BJ (cell line): ENCODE results near the gene PPM1D. TPM values are rescaled to one million over a fixed set of nuclear protein-coding genes. Genes with fewer than 3 reads are reported as not detected.

Experiments used
- CTCF ChIA-PET: fragments of 350-600 bp; formaldehyde crosslinking; extraction: SDS; loops from one replicate; lab custom pipeline; 2021; ENCODE audit warnings: antibody characterized with exemption, inconsistent platforms; lab: Yijun Ruan, JAX
- POLR2A ChIA-PET: fragments of 300-600 bp; sonication (Branson Sonifier 250); formaldehyde crosslinking; extraction: SDS; loops from one replicate; lab custom pipeline; 2021; ENCODE audit warnings: antibody characterized with exemption; lab: Charles Lee
- DNase-seq: peaks from one replicate; pipeline ENCODE4 v3.0.0-alpha.2; 2011; ENCODE audit warnings: low read depth
- H3K27me3 ChIP-seq: 2 replicates; pipeline ENCODE4 v1.6.0; 2011; ENCODE audit warnings: low read length; ENCODE audit not compliant: control insufficient read depth, insufficient read depth
- H3K36me3 ChIP-seq: 2 replicates; pipeline ENCODE4 v1.5.1; 2011; ENCODE audit warnings: low read length; ENCODE audit not compliant: control insufficient read depth, insufficient read depth
- H3K4me3 ChIP-seq: 2 replicates; pipeline ENCODE4 v1.5.1; 2011; ENCODE audit warnings: low read depth, mild to moderate bottlenecking, control low read depth, low read length
- polyA plus RNA-seq: library from polyadenylated mRNA; depleted of rRNA; stranded (reverse); fragments of >200 nt; gene quantifications from 2 replicates; pipeline ENCODE4 v1.2.3, GENCODE V29; 2011
- TF ChIP-seq, protein P1 (sequence below): IDR thresholded peaks from 2 replicates; pipeline ENCODE4 v1.5.1; 2011; ENCODE audit warnings: low read depth, mild to moderate bottlenecking, control low read depth, inconsistent platforms, low read length, moderate library complexity; ENCODE audit not compliant: insufficient read depth

The PPM1D gene
- polyA plus RNA-seq, 1 experiment: 4.2 TPM

DNA sequence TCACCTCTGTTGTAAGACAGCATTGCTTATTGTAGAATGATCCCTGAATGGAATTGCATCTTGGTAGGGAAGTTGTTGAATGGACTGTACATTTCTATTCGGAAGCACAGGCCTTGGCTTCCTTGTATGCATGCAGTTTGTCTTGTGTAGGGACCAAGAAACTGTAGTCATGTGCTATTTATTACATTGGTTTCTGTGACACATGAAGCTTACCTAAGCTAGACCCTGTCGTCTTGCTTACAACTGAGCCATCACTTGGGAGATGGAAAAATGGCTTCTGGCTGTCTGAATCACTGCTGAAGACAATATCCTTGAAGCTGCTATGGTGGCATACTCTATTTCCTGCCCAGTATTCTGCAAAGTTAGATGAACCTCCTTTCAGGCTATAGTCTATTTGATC is 29.1 kb downstream of the PPM1D start:
- no peaks in the 10 kb centered on the region for H3K27me3 ChIP-seq
- no peak overlapping the region for H3K4me3 ChIP-seq
- TF ChIP-seq, protein P1, sequence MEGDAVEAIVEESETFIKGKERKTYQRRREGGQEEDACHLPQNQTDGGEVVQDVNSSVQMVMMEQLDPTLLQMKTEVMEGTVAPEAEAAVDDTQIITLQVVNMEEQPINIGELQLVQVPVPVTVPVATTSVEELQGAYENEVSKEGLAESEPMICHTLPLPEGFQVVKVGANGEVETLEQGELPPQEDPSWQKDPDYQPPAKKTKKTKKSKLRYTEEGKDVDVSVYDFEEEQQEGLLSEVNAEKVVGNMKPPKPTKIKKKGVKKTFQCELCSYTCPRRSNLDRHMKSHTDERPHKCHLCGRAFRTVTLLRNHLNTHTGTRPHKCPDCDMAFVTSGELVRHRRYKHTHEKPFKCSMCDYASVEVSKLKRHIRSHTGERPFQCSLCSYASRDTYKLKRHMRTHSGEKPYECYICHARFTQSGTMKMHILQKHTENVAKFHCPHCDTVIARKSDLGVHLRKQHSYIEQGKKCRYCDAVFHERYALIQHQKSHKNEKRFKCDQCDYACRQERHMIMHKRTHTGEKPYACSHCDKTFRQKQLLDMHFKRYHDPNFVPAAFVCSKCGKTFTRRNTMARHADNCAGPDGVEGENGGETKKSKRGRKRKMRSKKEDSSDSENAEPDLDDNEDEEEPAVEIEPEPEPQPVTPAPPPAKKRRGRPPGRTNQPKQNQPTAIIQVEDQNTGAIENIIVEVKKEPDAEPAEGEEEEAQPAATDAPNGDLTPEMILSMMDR: no peak
- ChIA-PET POLR2A (no interaction called here), CTCF (interaction anchor here (1.1 to 2.4 kb wide), 3 partner anchors 10 to 29 kb away, joined by 3 to 11 read pairs (median 4); no protein-coding TSS in a partner anchor)
- H3K36me3 ChIP-seq: no peaks in the 10 kb centered on the region; the same call in 1 of the 2 replicates
- no peak for DNase-seq

DNA sequence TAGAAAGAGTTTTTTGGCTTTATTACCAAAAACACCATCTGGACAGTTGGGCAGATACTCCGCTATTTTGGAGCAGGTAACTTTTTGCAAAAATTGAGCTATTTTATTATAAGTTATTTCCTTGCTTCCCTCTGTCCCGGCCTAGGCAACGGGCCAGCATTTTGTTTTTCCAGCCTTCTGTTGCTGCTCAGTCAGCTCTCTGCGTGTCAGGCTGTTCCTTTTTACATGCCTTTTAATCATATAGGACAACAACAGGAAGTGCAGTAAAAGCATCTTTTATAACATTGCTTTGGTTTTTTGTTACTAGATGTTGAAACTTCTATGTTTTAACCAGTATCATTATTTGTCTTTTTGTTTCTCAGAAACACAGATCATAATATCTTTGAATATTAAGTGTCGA is 30.4 kb downstream of the PPM1D start:
- Histone ChIP-seq H3K4me3 (no peak overlapping the region), H3K27me3 (no peaks in the 10 kb centered on the region), H3K36me3 (peaks cover 2% of the 10 kb centered on the region)
- ChIA-PET CTCF (interaction anchor here (0.6 to 2.4 kb wide), 4 partner anchors 8 to 23 kb away, joined by 3 to 12 read pairs (median 7); no protein-coding TSS in a partner anchor), POLR2A (no interaction called here)
- TF ChIP-seq, protein P1: no peak
- DNase-seq: no peak

DNA sequence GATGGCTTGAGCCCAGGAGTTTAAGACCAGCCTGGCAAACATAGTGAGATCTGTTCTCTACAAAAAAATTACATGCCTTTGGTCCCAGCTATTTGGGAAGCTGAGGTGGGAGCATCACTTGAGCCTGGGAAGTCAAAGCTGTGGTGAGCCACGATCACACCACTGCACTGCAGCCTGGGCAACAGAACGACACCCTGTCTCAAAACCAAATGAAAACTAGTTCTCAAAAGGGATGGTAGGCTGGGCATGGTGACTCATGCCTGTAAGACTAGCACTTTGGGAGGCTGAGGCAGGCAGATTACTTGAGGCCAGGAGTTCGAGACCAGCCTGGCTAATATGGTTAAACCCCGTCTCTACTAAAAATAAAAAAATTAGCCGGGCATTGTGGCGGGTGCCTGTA is 31.1 kb downstream of the PPM1D start:
- POLR2A ChIA-PET: interaction anchor here (0.6 kb wide), 1 partner anchor 10 kb away, joined by 5 read pairs; no protein-coding TSS in a partner anchor
- Histone ChIP-seq H3K27me3 (no peaks in the 10 kb centered on the region), H3K4me3 (no peak overlapping the region), H3K36me3 (peaks cover 5% of the 10 kb centered on the region)
- TF ChIP-seq, protein P1: no peak
- no peak for DNase-seq
- CTCF ChIA-PET: interaction anchor here (1.6 to 2.4 kb wide), 2 partner anchors 8 to 10 kb away, joined by 11 to 12 read pairs; no protein-coding TSS in a partner anchor

GRCh38 chr17:60637683-60638082 is 37.7 kb downstream of the PPM1D start:
- no peaks in the 10 kb centered on the region for H3K27me3 ChIP-seq
- no peak for DNase-seq
- ChIA-PET POLR2A (no interaction called here), CTCF (interaction anchor here (0.6 to 2.6 kb wide), 20 partner anchors 8 to 621 kb away, joined by 3 to 18 read pairs (median 6); no protein-coding TSS in a partner anchor)
- peaks cover 5% of the 10 kb centered on the region for H3K36me3 ChIP-seq
- TF ChIP-seq, protein P1: no peak
- no peak overlapping the region for H3K4me3 ChIP-seq

- Histone ChIP-seq H3K4me3 (no peak overlapping the region), H3K27me3 (no peaks in the 10 kb centered on the region), H3K36me3 (peaks cover 5% of the 10 kb centered on the region)
- no peak for DNase-seq
- TF ChIP-seq, protein P1: no peak
- ChIA-PET CTCF (interaction anchor here (0.6 to 2.9 kb wide), 23 partner anchors 9 to 218 kb away, joined by 3 to 18 read pairs (median 4); partner anchors contain the start of gene PPM1D), POLR2A (no interaction called here)
These were observed 39.0 kb downstream of the PPM1D start for GRCh38 chr17:60639019-60639330.
